Ureter (tissue), 1 donor: ENCODE measurements around the gene FN3KRP. TPM values are rescaled to one million over a fixed set of nuclear protein-coding genes. Genes with fewer than 3 reads are reported as not detected.
A peak's percentile ranks its signal among the peaks of the same experiment; 100 is the strongest.

Source experiments
- DNase-seq: peaks from one replicate; pipeline ENCODE4 v3.0.0-alpha.2; 2020; ENCODE audit warnings: low spot score
- total RNA-seq: library from RNA; stranded (reverse); gene quantifications from one replicate; pipeline ENCODE4 v1.2.4, GENCODE V29; 2023
- donor health status: DM: yes; HTN: yes; CAD: no.

FN3KRP gene, protein sequence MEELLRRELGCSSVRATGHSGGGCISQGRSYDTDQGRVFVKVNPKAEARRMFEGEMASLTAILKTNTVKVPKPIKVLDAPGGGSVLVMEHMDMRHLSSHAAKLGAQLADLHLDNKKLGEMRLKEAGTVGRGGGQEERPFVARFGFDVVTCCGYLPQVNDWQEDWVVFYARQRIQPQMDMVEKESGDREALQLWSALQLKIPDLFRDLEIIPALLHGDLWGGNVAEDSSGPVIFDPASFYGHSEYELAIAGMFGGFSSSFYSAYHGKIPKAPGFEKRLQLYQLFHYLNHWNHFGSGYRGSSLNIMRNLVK
- 25.7 TPM for total RNA-seq

DNA sequence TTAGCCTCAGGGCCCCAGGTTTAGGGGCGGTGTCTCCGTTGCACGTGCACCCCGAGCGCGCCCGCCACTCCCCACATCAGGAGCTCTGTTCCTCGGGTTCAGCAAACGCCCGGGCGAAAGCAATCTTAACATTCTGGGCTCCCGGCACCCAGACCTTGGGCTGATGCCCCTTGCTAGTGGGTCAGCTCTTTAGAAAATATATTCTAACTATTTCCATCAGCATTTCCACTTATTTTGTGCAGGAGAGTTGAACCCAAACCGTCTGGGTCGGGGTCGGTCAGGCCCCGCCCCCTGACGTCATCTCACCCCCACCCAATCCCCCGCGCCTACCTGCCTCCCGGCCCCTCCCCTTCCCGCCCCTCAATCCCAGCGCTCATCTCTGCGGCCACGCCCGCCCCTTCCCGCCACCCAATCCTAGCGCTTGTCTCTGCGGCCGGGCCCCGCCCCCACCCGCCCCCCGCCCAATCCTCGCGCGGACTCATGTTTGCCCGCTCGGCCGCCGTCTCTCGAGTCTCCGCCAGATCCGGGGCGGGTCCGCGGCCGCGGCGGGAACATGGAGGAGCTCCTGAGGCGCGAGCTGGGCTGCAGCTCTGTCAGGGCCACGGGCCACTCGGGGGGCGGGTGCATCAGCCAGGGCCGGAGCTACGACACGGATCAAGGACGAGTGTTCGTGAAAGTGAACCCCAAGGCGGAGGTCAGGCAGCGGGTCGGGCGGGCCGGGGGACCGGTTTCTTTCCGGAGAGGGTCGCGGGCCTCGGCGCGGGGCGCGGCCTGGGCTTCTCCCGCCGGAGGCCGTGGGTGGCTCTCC is at the start of gene FN3KRP:
Gene FN3KRP, plus strand, starts transcription at position 504 of the 808 bp plus-strand sequence. Its CDS starts 50 bp downstream, at position 554.
- peak; percentile 89 for DNase-seq

DNA sequence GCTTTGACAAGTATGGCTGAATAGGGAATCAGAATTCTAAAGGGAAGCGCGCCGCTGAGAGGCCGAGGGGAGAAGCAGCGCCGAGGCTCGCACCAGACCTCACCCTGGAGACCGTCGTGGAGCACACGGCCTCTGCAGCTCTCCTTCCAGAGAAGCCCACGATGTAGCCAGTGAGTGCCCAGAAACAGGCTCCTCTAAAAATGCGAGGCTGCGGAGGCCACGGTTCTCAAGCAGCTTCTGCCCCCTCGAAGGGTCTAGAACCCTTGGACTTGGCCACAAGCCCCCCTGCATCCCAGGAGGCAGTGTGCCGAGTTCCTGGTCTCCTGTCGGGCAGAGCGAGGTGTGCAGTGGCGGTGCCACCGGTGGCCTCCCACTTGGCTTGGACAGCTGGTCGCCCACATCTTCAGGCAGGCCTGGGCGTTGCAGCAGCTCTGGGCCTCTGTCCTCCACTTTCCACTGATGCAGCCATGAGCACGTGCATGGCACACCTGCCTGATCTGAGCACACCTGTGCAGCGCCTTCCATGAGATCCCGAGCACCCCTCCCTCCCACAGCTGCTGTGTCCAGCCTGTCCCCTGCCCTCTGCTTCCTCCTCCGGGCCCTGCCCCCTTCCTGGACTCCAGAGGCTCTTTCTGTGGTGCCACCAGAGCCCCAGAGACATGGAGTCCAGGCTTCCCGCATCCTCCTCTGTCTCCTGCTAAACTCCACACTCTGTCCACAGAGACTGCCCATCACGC is 49.4 kb upstream of the FN3KRP start:
- DNase-seq = no peak

DNA sequence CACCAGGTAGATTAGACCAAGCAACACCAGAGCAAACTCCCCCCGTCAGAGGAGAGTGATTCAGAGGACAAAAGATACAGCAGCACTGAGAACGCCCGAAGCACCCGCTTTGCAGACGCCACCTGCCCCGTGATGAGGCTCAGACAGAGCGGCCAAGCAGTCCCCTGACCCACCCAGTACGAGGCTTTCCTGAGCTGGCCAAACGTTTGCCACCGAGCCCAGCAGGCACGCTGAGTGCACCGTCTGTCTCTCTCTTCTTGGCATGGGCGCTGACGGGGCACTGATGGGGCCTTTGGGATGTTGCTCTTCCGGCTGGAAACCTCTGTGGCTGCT is 48.9 kb upstream of the FN3KRP start:
- DNase-seq = no peak

DNA sequence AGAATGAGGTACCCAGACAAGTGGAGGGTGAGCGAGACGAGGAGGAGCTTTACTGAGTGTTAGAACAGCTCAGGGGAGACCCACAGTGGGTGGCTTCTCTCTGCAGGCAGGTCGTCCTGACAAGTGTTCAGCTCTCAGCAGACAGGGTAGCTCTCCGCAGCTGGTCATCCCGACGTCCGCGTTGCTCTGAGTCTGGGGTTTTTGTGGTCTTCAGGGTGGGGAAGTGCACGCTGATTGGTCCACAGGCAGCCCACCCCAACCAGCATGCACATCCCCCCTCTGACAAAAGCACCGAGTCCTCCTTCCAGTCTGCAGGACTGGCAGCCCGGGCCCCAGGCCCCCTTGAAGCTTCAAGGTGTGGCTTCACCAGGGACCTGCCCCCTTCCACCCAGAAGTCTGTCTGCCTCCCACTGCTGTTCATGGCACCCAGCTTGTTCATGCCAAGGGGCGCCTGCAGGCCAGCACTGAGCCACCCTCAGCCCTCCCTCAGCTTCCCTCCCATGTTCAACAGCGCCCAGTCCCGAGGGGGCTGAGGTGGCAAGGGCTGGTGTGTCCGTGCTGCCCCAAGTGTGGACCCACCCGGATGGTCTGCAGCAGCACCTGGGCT is 48.4 kb upstream of the FN3KRP start:
- DNase-seq = no peak

DNA sequence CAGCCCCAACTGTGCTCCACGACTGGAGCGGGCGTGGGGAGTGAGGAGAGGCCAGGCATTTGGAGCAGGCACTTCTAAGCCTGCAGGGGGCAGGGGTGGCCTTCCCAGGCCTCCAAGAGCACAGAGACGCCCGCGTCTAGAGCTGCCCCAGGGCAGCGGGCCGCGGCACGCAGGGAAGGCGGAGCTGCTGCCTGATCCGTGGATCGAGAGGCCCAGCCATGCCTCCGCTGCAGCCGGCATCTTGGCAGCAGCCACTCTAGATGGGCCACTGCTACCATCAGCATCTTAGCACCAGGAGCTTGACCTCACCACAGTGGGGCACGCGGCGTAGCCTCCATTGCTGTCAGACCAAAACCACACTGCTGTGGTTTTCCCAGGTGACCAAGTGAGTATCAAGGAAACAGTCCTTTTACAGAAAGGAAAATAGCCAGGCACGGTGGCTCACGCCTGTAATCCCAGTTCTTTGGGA is 47.8 kb upstream of the FN3KRP start:
- DNase-seq = peak; percentile 74

DNA sequence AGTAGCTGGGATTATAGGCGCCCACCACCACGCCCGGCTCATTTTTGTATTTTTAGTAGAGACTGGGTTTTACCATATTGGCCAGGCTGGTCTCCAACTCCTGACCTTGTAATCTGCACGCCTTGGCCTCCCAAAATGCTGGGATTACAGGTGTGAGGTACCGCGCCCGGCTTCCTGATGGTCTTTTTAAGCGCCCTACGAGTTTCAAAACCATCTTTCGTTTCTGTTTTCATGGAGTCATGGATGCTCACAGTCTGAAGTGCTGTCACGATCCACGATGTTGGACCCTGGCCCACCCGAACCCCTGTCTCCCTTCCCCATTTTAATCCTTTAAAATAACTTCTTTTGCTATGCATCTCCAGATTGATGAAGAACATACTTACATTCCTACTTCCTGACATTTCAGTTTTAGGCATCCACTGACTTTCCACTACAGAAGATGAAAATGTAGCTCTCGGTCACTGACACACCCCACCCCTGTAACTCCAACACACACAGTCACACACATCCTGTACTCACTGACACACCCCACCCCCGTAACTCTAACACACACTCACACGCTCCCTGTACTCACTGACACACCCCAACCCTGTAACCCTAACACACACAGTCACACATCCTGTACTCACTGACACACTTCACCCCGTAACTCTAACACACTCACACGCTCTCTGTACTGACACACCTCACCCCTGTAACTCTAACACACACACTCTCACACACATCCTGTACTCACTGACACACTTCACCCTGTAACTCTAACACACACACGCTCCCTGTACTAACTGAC is 45.6 kb upstream of the FN3KRP start:
- DNase-seq = no peak

DNA sequence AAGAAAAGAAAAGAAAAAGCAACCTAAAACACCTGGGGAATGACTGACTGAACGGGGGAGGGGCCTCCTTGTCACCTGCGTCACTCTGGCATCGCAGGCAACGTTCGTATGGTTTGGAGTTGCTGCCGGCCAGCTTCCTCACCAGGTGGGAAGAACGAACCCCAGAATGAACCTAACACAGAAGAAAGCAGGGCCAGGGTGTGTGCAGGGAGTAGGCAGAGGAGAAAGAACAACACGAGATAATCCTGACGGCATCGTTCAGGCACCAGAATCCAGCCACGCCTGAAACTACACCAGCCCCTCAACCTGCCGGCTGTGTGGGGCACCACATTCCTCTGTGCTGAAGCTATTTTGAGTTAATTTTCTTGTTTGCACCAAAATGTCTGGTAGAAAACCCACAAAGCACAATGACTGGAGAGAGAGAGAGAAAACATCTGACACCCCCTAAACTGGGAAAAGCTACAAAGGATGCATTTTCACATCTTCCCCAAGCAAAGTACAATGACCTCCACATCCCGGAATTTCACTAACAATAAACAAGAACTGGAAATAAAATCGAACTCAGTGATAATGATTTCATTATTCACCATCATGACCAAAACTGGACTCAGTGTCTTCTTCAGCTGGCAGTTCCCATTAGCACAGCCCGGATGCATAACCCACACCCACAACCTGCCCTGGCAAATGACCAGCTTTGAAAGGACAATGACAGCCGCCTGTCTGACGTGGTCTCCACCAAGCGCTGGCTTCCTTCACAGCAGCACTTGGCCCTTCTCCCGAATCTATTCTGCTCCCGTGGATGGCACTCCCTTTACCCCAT is 41.6 kb upstream of the FN3KRP start:
- DNase-seq = no peak

DNA sequence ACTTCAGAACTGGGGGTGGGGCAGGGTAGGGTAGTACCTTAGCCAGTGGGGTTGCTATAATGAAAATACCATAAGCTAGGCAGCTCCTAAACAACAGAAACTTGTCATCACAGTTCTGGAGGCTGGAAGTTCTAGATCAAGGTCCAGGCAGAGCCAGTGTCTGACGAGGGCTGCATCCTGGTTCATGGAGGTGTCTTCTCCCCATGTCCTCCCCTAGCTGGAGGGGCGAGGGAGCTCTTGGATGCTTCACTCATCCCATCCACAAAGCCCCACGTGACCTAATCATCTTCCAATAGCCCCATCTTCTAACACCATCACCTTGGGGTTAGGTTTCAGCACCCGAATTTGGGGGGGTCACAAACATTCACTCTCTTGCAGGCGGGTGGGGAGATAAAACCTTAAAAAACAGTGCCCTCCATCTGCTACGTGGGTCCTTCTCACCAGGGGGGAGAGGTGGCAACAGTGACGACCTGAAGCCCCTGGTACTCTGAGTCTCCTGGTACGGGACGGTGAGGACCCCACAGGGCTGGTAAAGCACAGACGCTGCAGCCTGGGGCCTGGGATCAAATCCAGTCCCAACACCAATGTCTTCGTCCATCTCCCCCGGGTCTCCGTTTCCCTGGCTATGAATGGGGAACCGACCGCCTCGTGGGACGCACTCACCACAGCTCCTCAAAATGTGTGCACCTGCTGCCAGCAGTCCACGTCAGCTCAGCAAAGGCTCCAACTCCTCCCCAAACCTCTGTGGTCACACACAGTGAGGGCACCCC is 40.8 kb upstream of the FN3KRP start:
- DNase-seq = no peak

DNA sequence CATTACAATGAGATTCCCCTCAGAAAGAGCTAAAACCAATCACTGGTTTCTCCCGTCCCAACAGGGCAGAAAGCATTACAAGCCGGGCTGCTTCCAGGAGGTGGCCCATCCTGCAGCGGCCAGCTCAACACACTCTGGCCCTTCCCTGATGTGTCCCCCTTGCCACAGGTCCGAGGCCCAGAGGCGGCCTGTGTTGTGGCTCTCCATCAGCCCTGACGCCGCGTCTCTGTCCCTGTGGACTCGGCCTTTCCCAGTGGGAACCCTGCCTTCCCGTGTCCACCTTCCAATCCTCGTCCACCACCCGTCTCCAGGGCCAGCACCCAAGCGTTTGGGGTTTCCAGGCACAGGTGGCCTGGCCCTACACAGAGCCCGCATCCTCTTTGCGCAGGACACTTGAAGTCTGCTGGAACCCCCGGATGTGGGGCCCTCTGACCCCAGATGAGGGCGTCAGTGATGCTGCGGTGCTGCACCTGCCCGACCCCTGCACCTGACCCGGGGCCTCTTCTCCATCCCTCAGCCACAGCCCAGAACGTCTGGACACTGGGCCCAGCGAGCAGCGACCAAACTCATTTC is 39.1 kb upstream of the FN3KRP start:
- DNase-seq = no peak

DNA sequence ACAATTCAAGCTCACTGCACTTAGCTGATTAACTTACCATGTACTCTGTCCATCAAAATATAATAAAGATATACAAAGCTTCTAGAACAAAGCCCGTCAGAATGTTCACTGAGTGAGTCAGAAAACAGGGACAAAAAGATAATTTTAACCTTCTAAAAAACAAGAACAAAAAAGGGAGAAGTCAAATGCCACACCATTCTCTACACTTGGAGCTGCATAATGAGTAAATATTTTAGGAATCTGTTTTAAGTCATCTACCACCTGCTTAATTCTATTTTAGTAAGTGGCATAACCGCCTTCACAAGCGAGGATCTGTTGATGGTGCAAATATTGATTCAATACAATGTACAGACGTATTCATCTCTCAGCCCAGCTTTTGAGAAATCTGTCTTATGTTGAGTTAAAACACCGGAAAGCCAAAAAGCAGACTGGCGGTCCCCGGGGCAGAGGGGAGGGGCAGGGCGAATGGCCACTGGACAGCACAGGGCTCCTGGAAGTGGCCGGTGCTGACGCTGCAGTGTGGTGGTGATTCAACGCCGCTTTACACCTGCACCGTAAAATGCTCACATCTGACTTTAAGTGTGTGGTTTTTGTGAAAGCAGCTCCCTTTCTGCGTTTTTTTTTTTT is 38.1 kb upstream of the FN3KRP start:
- no peak for DNase-seq

DNA sequence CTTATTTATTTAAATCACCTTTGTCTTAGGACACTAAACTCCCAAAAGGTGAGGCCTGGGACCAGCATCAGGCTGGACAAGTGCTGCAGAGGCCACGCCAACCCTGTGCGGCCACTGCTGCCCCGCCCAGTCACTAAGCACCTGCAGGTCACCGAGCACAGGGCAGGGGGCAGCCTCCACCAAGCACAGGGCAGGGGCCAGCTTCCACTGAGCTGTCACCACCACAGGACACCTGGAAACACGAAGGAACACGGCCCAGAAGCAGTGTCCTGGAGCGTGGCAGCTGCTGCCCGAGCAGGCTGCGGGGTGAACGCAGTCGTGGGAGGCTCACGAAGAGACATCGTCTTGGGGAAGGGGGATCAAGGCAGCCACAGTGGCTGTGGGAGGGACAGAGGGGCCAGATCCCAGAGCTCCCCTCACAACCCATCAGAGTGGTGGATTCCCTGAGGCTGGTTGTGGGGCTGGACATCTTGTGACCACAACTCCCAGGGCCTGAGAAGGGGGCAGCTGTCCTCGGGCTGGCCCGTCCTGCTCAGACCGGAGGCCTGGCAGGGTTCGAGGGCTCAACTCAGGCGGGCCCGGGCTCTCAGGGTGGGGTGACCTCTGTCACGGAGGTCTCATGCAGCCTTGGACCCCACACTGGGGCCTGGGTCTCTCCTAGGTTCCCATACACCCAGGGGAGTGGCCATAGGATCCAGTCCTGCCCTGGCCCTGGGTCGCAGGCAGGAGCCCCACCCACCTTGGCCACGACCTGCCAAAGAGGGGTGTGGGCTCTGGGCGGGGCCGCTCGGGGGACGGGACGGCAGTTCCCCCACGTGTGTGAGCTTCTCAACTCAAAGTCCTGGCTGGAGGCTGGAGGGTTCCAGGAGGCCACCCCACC is 36.7 kb upstream of the FN3KRP start:
- no peak for DNase-seq

DNA sequence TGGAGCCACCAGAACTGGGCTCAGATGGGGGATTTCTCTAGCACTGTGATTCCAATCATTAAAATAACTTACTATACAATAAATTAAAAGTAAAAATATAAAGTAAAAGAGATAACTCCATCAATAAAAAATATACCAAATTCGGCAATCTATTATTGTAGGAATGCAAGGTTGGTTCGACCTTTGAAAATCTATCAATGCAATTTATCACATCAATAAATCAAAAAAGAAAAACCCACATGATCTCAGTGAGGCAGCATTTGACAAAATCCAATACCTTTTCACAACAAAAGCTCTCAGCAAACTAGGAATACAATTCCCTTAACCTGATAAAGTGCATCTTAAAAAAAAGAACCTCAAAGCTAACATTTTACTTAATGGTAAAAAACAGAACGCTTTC is 35.0 kb upstream of the FN3KRP start:
- no peak for DNase-seq

DNA sequence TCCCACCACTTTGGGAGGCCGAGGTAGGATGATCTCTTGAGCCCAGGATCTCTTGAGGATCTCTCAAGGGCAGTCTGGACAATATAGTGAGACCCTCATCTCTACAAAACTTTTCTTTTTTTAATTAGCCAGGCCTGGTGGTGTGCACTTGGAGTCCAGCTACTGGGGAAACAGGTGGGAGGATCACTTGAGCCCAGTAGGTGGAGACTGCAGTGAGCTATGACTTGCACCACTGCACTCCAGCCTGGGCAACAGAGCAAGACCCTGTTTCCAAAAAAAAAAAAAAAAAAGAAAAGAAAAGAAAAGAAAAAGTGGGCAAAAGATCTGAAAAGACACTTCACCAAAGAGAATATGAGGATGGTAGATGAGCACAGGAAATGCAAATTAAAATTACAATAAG is 33.0 kb upstream of the FN3KRP start:
- DNase-seq = no peak

DNA sequence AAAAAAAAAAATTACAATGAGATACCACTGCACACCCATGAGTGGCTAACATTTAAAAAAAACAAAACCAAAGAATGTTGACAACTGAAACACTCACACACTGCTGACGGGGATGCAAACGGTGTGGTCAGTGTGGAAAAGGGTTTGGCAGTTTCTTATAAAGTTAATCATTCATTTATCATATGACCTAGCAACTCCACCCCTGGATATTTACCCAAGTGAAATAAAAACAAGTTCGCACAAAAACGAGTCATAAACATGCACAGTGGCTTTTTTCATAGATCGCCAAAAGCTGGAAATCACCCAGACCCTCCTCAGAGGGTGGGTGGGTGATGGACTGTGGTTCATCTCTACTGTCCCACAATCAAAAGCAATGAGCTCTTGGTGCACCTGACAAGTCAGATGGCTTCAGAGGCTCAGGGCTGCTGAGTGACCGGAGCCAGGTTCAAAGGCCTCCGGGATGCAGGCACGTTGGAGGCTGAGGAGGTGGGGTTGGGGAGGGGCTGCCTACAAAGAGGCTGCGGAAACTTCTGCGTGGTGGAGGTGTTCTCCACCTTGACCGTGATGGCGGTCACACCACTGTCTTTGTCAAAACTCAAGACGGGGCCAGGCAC is 32.2 kb upstream of the FN3KRP start:
- no peak for DNase-seq

DNA sequence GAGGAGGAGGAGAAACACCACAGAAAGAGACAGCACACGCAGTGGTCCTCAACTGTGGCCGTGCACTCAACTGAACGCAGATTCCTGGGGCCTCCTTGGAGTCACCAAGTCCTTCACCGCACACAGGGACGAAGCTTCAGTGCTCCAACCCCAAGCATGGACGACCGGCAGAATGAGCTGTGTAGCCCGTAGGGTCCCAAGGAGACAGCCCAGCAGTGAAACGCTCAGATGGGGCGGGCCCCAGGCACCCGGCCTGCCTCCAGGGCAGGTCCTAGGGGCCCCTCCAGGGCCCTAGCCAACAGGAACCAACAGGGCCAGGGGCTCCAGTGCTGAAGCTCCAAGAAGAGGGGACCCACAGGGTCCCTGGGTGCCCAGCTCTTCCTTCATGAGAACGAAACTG is 31.2 kb upstream of the FN3KRP start:
- no peak for DNase-seq

DNA sequence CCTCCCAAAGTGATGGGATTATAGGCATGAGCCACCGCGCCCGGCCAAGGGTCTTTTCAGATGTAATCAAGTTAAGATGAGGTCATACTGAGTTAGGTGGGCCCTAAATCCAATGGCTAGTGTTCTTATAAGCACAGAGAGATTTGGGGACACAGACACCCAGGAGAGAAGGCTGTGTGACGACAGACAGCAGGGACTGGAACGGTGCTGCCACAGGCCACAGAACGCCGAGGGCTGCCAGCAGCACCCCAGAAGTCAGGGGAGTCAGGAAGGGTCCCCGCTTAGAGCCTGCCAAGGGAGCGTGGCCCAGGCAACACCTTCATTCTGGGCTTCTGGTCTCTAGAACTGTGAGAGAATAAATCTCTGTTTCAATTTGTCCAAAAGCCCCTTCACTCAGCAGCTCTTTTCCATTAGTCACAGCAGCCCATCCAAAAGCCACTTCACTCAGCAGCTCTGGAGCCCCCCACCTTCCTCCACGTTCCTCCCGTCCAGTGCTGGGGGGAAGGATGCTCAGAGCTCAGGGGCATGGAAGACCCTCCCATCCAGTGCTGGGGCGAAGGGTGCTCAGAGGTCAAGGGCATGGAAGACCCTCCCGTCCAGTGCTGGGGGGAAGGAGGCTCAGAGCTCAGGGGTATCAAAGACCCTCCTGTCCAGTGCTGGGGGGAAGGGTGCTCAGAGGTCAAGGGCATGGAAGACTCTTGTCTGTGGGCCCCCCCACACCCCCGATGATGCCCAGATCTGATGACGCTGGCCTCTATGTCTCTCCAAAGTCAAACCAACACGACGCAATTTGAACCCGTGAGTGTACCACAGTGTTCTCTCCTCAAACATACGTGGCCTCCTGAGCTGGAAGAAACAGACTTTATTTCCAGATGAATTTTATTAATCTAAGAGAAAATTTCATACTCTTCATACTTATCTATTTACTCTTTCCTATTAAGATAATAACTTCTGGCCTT is 29.9 kb upstream of the FN3KRP start:
- DNase-seq = no peak
